Brain microvascular endothelial cell (primary cell): ENCODE measurements around the gene DOCK2.

Experiments
- DNase-seq: peaks from one replicate; pipeline ENCODE4 v3.0.0-alpha.2; 2020
- H3K27ac ChIP-seq: fragments of 250-450 bp; sonication (Bioruptor Pico); 2 replicates; pipeline ENCODE4 v1.5.1; 2020; ENCODE audit warnings: mild to moderate bottlenecking, moderate library complexity
- H3K27me3 ChIP-seq: fragments of 250-450 bp; sonication (Bioruptor Pico); replicated peaks from 2 replicates; pipeline ENCODE4 v1.5.1; 2020; ENCODE audit warnings: mild to moderate bottlenecking
- H3K36me3 ChIP-seq: fragments of 250-450 bp; sonication (Bioruptor Pico); replicated peaks from 2 replicates; pipeline ENCODE4 v1.5.1; 2020; ENCODE audit warnings: mild to moderate bottlenecking
- H3K4me3 ChIP-seq: 2 replicates; pipeline ENCODE4 v1.5.1; 2011; ENCODE audit warnings: low read depth, mild to moderate bottlenecking, control low read depth, low read length, moderate library complexity
- CTCF ChIP-seq: IDR thresholded peaks from 2 replicates; pipeline ENCODE4 v1.5.1; 2011; ENCODE audit warnings: low read depth, mild to moderate bottlenecking, moderate library complexity, low read length, control low read depth, inconsistent platforms; ENCODE audit errors: missing control alignments
- in situ Hi-C: cut with HindIII; loops from 2 replicates; pipeline ENCODE4 v1.10.0; 2017; ENCODE audit warnings: low sequenced_read_pairs, low pct_ligation_motif_present

Gene DOCK2

GRCh38 chr5:169913479-169913878 lies 276.4 kb downstream of the DOCK2 start:
- no peak for TF ChIP-seq CTCF
- no peak overlapping the region for H3K4me3 ChIP-seq

GRCh38 chr5:169914766-169915165 lies 277.7 kb downstream of the DOCK2 start:
- peak; percentile 57 for DNase-seq
- no peak overlapping the region for H3K4me3 ChIP-seq
- H3K36me3 ChIP-seq, result no peaks in the 10 kb centered on the region
- no peaks in the 10 kb centered on the region for H3K27me3 ChIP-seq
- no peak for TF ChIP-seq CTCF
- in situ Hi-C loops, result no loop called here
- H3K27ac ChIP-seq, result no peak overlapping the region

More at GRCh38 chr5:169913479-169913878, 276.4 kb downstream of the DOCK2 start:
- Histone ChIP-seq H3K27ac (no peak overlapping the region), H3K36me3 (no peaks in the 10 kb centered on the region), H3K27me3 (no peaks in the 10 kb centered on the region)
- DNase-seq, result no peak
- in situ Hi-C loops, result no loop called here

- DNase-seq, result no peak
- H3K27ac ChIP-seq, result no peak overlapping the region
- TF ChIP-seq CTCF, result no peak
- H3K36me3 ChIP-seq, result no peaks in the 10 kb centered on the region
- no peak overlapping the region for H3K4me3 ChIP-seq
- no peaks in the 10 kb centered on the region for H3K27me3 ChIP-seq
- in situ Hi-C loops, result no loop called here
Observed at GRCh38 chr5:169917500-169917899, 280.4 kb downstream of the DOCK2 start.

GRCh38 chr5:169918228-169918627 lies 281.2 kb downstream of the DOCK2 start:
- Histone ChIP-seq H3K27ac (no peak overlapping the region), H3K36me3 (no peaks in the 10 kb centered on the region)
- in situ Hi-C loops, result no loop called here

GRCh38 chr5:169920474-169920873 lies 283.4 kb downstream of the DOCK2 start:
- TF ChIP-seq CTCF, result no peak
- H3K36me3 ChIP-seq, result no peaks in the 10 kb centered on the region
- DNase-seq, result no peak
- no peak overlapping the region for H3K4me3 ChIP-seq
- no peaks in the 10 kb centered on the region for H3K27me3 ChIP-seq
- H3K27ac ChIP-seq, result no peak overlapping the region
- in situ Hi-C loops, result no loop called here

More at GRCh38 chr5:169918228-169918627, 281.2 kb downstream of the DOCK2 start:
- TF ChIP-seq CTCF, result no peak
- Histone ChIP-seq H3K4me3 (no peak overlapping the region), H3K27me3 (no peaks in the 10 kb centered on the region)
- no peak for DNase-seq

- Histone ChIP-seq H3K27me3 (no peaks in the 10 kb centered on the region), H3K4me3 (no peak overlapping the region), H3K27ac (no peak overlapping the region), H3K36me3 (no peaks in the 10 kb centered on the region)
- TF ChIP-seq CTCF, result no peak
- DNase-seq, result no peak
- in situ Hi-C loops, result no loop called here
Observed at GRCh38 chr5:169921384-169921783, 284.3 kb downstream of the DOCK2 start.
